ENCODE results near the gene ABI2.

Gene ABI2

DNA sequence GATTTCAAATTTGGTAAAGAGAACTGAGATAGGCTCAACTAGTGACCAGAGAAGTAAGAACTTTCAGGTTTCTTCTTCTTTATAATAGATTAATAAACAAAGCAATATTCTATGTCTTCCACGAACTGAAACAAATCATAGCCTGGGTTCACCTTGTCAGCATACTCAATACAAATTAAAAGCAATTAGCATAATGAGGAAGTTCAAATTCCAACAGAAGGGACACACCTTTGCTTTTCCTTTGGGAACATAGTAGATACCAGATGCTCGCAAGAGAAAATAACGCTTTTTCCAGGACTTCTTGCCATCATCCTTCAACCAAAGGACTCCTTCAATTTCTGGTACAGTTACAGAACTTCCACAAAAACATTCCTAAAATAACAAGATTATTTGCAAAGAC, 127.0 kb downstream of the ABI2 start:
- Mint-ChIP-seq H3K36me3 (ENCODE audit: low read depth) (peaks cover 47% of the 10 kb centered on the region), H3K4me3 (no peak overlapping the region), H3K27ac (no peak overlapping the region), H3K4me1 (ENCODE audit: low read depth) (peaks cover 1% of the 10 kb centered on the region), H3K9me3 (no peaks in the 10 kb centered on the region), H3K27me3 (no peaks in the 10 kb centered on the region)
- no peak for DNase-seq

DNA sequence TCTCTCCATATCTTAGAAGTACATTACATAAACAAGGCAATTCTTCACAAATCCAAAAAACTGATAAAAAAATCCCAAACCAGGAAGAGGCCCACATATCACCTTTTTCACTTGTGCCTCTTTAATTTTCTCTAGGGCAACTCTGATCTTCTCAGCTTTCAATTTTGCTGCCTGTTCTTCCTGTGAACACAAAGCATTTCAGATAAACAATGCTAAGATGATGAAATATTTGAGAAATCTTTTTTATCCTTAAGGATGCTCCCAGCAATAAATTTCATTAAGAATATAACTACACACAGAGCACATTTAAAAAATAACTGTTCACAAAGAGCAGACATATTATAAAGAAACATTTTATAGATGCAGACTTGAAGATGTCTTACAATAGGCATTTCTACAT, 133.6 kb downstream of the ABI2 start:
- no peak for DNase-seq
- no peak overlapping the region for H3K27ac Mint-ChIP-seq
- H3K27me3 Mint-ChIP-seq, result no peaks in the 10 kb centered on the region
- no peak overlapping the region for H3K4me3 Mint-ChIP-seq
- H3K9me3 Mint-ChIP-seq, result no peaks in the 10 kb centered on the region
- H3K36me3 Mint-ChIP-seq (ENCODE audit: low read depth), result peaks cover 23% of the 10 kb centered on the region
- no peaks in the 10 kb centered on the region for H3K4me1 Mint-ChIP-seq (ENCODE audit: low read depth)

GRCh38 chr2:203462308-203462707, 134.1 kb downstream of the ABI2 start:
- Mint-ChIP-seq H3K9me3 (no peaks in the 10 kb centered on the region), H3K4me3 (no peak overlapping the region), H3K27me3 (no peaks in the 10 kb centered on the region), H3K4me1 (ENCODE audit: low read depth) (no peaks in the 10 kb centered on the region), H3K36me3 (ENCODE audit: low read depth) (peaks cover 23% of the 10 kb centered on the region), H3K27ac (no peak overlapping the region)
- DNase-seq, result no peak

DNA sequence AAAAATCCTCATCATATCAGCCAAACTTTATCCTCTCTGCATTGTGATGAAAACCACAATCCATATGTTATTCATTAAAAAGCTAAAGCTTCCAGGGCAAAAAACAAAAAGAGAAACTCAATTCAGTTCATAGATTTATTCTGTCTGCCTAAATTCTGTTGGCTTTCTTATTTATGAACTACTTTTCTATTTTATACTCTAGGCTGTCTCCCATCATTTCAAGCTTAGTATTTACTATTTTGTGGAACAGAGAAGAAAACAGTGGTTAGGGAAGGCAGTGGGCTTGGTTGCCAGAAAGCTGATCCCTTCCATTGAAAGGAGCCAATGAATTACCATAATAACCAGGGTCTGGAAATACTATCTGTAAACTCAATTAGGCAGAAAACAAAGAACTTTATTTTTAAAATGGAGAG, 135.1 kb downstream of the ABI2 start:
- H3K9me3 Mint-ChIP-seq, result no peaks in the 10 kb centered on the region
- DNase-seq, result no peak
- H3K27ac Mint-ChIP-seq, result no peak overlapping the region
- H3K4me1 Mint-ChIP-seq (ENCODE audit: low read depth), result no peaks in the 10 kb centered on the region
- H3K4me3 Mint-ChIP-seq, result no peak overlapping the region
- peaks cover 13% of the 10 kb centered on the region for H3K36me3 Mint-ChIP-seq (ENCODE audit: low read depth)
- no peaks in the 10 kb centered on the region for H3K27me3 Mint-ChIP-seq

DNA sequence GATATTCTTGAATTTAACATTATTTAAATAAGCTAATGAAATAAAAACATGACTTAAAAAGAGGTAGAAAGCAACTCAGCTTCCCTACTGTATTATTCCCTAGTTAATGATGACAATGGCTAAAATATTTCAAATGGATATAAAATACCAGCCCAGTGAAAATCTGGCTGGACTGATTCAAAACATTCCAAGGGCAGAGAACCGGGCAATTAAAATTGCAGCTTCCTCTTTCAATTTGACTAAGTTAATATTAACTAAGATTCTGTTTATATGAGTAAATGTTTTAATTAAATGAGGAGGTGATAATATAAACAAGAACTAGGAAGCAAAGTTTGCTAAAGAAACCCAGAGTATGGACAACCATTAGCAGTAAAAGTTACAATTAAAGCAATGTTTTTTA, 141.4 kb downstream of the ABI2 start:
- no peak overlapping the region for H3K27ac Mint-ChIP-seq

DNA sequence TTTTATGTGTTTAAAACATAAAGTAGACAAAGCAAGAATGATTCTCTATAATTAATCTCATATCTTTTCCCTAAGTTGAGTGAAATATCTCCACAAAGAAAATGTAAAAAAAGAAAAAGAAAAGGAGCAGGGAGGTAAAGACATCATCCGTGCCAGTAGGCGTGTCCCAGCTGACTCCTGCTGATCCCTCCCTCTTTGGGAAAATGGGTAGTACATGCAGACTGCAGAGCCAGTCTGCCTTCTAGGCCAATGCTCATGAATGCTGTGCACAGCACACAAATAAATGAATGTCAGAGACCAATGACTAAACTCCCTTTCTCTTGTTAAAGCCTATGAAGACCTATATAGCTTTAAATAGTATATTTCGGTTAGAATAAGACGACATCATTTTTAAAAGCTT, 142.2 kb downstream of the ABI2 start:
- no peak for DNase-seq
- H3K4me3 Mint-ChIP-seq, result no peak overlapping the region
- no peak overlapping the region for H3K27ac Mint-ChIP-seq
- H3K4me1 Mint-ChIP-seq (ENCODE audit: low read depth), result no peaks in the 10 kb centered on the region
- no peaks in the 10 kb centered on the region for H3K27me3 Mint-ChIP-seq
- H3K36me3 Mint-ChIP-seq (ENCODE audit: low read depth), result no peaks in the 10 kb centered on the region
- no peaks in the 10 kb centered on the region for H3K9me3 Mint-ChIP-seq

More for the DNA sequence above, 141.4 kb downstream of the ABI2 start:
- no peaks in the 10 kb centered on the region for H3K9me3 Mint-ChIP-seq
- no peak overlapping the region for H3K4me3 Mint-ChIP-seq
- H3K4me1 Mint-ChIP-seq (ENCODE audit: low read depth), result no peaks in the 10 kb centered on the region
- no peaks in the 10 kb centered on the region for H3K36me3 Mint-ChIP-seq (ENCODE audit: low read depth)
- no peak for DNase-seq
- H3K27me3 Mint-ChIP-seq, result no peaks in the 10 kb centered on the region

GRCh38 chr2:203471323-203471722, 143.1 kb downstream of the ABI2 start:
- H3K4me3 Mint-ChIP-seq, result no peak overlapping the region
- DNase-seq, result no peak
- no peak overlapping the region for H3K27ac Mint-ChIP-seq
- H3K4me1 Mint-ChIP-seq (ENCODE audit: low read depth), result no peaks in the 10 kb centered on the region
- no peaks in the 10 kb centered on the region for H3K9me3 Mint-ChIP-seq
- H3K27me3 Mint-ChIP-seq, result no peaks in the 10 kb centered on the region
- no peaks in the 10 kb centered on the region for H3K36me3 Mint-ChIP-seq (ENCODE audit: low read depth)

DNA sequence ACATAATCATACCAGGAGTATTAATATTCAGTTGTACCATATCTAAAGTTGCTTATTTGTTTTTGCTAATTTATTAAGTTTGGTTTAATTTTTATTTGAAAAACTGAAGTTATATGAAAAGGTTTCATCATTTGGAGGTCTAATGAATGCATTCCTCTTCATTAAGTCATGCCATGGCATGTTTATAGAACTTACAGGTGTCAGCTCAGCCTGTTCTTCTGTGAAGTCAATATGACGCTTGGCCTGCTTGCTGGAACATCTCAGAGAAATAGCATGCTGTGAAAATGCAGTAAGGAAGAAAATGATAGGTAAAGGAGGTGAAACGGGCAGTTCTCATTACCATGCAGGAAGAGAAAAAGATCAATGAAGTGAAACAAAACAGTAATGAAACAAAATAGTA, 148.7 kb downstream of the ABI2 start:
- no peaks in the 10 kb centered on the region for H3K27me3 Mint-ChIP-seq
- no peak overlapping the region for H3K4me3 Mint-ChIP-seq
- no peaks in the 10 kb centered on the region for H3K36me3 Mint-ChIP-seq (ENCODE audit: low read depth)
- DNase-seq, result no peak
- H3K4me1 Mint-ChIP-seq (ENCODE audit: low read depth), result no peaks in the 10 kb centered on the region
- no peak overlapping the region for H3K27ac Mint-ChIP-seq
- H3K9me3 Mint-ChIP-seq, result no peaks in the 10 kb centered on the region

DNA sequence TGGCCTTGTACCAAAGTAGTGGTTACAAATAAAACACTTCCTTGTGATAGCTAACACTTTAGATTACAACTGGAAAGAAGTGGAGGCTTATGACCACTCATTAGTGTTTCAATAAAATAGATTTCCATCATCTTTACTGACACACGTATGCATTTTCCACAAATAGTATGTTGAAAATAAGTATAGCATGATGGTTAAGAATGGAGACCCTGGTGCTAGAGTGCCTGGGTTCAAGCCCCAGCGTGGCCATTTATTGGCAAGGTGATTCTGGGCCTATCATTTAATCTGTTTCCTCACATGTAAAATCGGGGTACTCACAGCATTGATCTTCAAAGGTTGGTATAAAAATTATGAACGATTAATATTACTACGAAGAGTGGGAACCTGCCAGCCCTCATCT, 152.4 kb downstream of the ABI2 start:
- no peaks in the 10 kb centered on the region for H3K36me3 Mint-ChIP-seq (ENCODE audit: low read depth)
- H3K4me1 Mint-ChIP-seq (ENCODE audit: low read depth), result peaks cover 11% of the 10 kb centered on the region
- no peak overlapping the region for H3K4me3 Mint-ChIP-seq
- no peak overlapping the region for H3K27ac Mint-ChIP-seq
- H3K9me3 Mint-ChIP-seq, result no peaks in the 10 kb centered on the region
- no peaks in the 10 kb centered on the region for H3K27me3 Mint-ChIP-seq
- DNase-seq, result no peak

DNA sequence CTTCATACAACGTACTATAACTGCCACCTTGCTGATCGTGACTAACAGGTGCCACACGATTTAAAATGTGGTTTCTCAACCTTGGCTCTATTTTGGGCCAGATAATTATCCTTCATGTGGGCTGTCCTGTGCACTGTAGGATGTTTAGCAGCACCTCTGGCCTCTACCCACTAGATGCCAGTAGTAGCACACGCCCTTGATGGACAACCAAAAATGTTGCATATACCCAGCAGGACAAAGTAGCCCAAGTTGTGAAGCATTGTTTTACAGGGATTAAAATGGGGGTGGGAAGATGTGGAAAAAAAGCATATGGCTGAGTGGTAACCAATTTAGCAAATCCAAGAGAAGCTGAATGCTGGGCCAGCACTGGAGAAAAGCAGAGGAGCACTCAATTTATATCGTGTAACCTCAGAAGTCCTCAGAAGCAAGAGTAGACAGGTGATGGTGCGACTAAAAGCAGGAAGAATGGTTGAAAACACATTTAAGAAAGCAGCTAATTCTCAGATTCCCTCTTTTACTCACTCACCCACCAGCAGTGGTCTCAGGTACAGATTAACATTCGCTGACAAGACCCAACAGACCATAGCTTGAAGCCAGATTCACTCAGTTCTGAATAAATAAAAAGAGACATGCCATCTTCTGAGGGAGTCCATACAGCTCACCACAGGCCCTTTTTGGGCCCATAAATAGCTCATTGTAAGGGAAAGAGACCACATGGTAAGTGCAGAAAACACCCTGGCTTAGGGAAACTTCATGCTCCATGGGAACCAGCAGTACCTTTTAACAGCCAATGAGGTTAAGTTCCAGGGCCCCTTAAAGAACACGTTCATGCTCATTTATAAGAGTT, 156.3 kb downstream of the ABI2 start:
- no peaks in the 10 kb centered on the region for H3K27me3 Mint-ChIP-seq
- H3K4me1 Mint-ChIP-seq (ENCODE audit: low read depth), result peaks cover 16% of the 10 kb centered on the region
- DNase-seq, result peak; percentile 49
- H3K4me3 Mint-ChIP-seq, result no peak overlapping the region
- no peaks in the 10 kb centered on the region for H3K9me3 Mint-ChIP-seq
- H3K36me3 Mint-ChIP-seq (ENCODE audit: low read depth), result peaks cover 9% of the 10 kb centered on the region
- H3K27ac Mint-ChIP-seq, result peak overlapping the region; percentile 50

- peaks cover 26% of the 10 kb centered on the region for H3K4me1 Mint-ChIP-seq (ENCODE audit: low read depth)
- H3K27ac Mint-ChIP-seq, result no peak overlapping the region
- H3K9me3 Mint-ChIP-seq, result no peaks in the 10 kb centered on the region
- peaks cover 29% of the 10 kb centered on the region for H3K36me3 Mint-ChIP-seq (ENCODE audit: low read depth)
- H3K27me3 Mint-ChIP-seq, result no peaks in the 10 kb centered on the region
- no peak for DNase-seq
- H3K4me3 Mint-ChIP-seq, result no peak overlapping the region
Measured at GRCh38 chr2:203489531-203489930, 161.3 kb downstream of the ABI2 start.

- peaks cover 22% of the 10 kb centered on the region for H3K4me1 Mint-ChIP-seq (ENCODE audit: low read depth)
- H3K9me3 Mint-ChIP-seq, result no peaks in the 10 kb centered on the region
- no peak for DNase-seq
- H3K27ac Mint-ChIP-seq, result no peak overlapping the region
- peaks cover 33% of the 10 kb centered on the region for H3K36me3 Mint-ChIP-seq (ENCODE audit: low read depth)
- H3K27me3 Mint-ChIP-seq, result no peaks in the 10 kb centered on the region
- no peak overlapping the region for H3K4me3 Mint-ChIP-seq
Measured at GRCh38 chr2:203490391-203490790, 162.2 kb downstream of the ABI2 start.

GRCh38 chr2:203492965-203493364, 164.8 kb downstream of the ABI2 start:
- Mint-ChIP-seq H3K27ac (peak overlapping the region; percentile 10), H3K36me3 (ENCODE audit: low read depth) (peaks cover 31% of the 10 kb centered on the region), H3K4me1 (ENCODE audit: low read depth) (peaks cover 19% of the 10 kb centered on the region), H3K4me3 (no peak overlapping the region), H3K27me3 (no peaks in the 10 kb centered on the region), H3K9me3 (no peaks in the 10 kb centered on the region)
- DNase-seq, result no peak

Measured in activated T-cell treated with anti-CD3 and anti-CD28 coated beads, Interleukin-2, amount 50 U/mL, for 24 hours (primary cell).